Common myeloid progenitor, CD34-positive (primary cell): Measurements from ENCODE around the gene MAN1C1.
"Not testable (repeated sequence)": the region's sequence is repeated elsewhere in the genome, so short reads cannot be mapped to it uniquely, and the experiment has no call there.

Source experiments
- CTCF ChIA-PET: fragments of 350-600 bp; sonication (Branson Sonifier 250); formaldehyde crosslinking; loops from one replicate; lab custom pipeline; 2021; ENCODE audit warnings: antibody characterized with exemption; lab: Charles Lee
- POLR2A ChIA-PET: fragments of 350-600 bp; sonication (Branson Sonifier 250); formaldehyde crosslinking; loops from one replicate; lab custom pipeline; 2021; ENCODE audit warnings: antibody characterized with exemption; lab: Charles Lee
- DNase-seq, 3 donors: peaks; one replicate each; pipeline versions ENCODE4 v3.0.0 to v3.0.0-alpha.2; 2013
- H3K27ac ChIP-seq, 2 experiments: 1 replicate in 1 of 2; 2 replicates in 1 of 2; pipeline ENCODE4 v1.7.0; 2013; ENCODE audit warnings: inconsistent platforms in 2 of 2, low read length in 2 of 2, mild to moderate bottlenecking in 2 of 2, low read depth in 1 of 2, moderate library complexity in 1 of 2; ENCODE audit not compliant: severe bottlenecking in 2 of 2, insufficient read depth in 1 of 2, poor library complexity in 1 of 2
- H3K27me3 ChIP-seq, 5 experiments: replicated peaks in 2 of 5; 1 replicate in 3 of 5; 2 replicates in 2 of 5; pipeline versions ENCODE4 v1.6.1 to v1.7.0; 2013; ENCODE audit warnings: low read length in 4 of 5, mild to moderate bottlenecking in 2 of 5, moderate library complexity in 2 of 5, inconsistent platforms in 1 of 5; ENCODE audit not compliant: insufficient read depth in 5 of 5, control insufficient read depth in 4 of 5
- H3K36me3 ChIP-seq, 4 experiments: 1 replicate in 2 of 4; 2 replicates in 2 of 4; pipeline versions ENCODE4 v1.6.1 to v1.7.0; 2013; ENCODE audit warnings: low read length in 3 of 4, control low read depth in 1 of 4, mild to moderate bottlenecking in 1 of 4; ENCODE audit not compliant: control insufficient read depth in 4 of 4, insufficient read depth in 4 of 4
- H3K4me1 ChIP-seq, 4 experiments: 1 replicate in 3 of 4; 2 replicates in 1 of 4; pipeline versions ENCODE4 v1.6.1 to v1.7.1; 2013; ENCODE audit warnings: low read length in 3 of 4, mild to moderate bottlenecking in 3 of 4, control low read depth in 1 of 4, inconsistent platforms in 1 of 4, moderate library complexity in 1 of 4; ENCODE audit not compliant: control insufficient read depth in 4 of 4, insufficient read depth in 4 of 4; ENCODE audit errors: control extremely low read depth in 1 of 4
- H3K4me3 ChIP-seq, 7 experiments: 1 replicate in 4 of 7; 2 replicates in 3 of 7; pipeline versions ENCODE4 v1.5.1 to v1.7.0; 2013; ENCODE audit warnings: mild to moderate bottlenecking in 7 of 7, low read length in 6 of 7, moderate library complexity in 6 of 7, inconsistent platforms in 2 of 7, low read depth in 2 of 7, control low read depth in 1 of 7; ENCODE audit not compliant: insufficient read depth in 4 of 7, control insufficient read depth in 1 of 7; ENCODE audit errors: extremely low read depth in 1 of 7
- H3K9me3 ChIP-seq, 5 experiments: 1 replicate in 4 of 5; 2 replicates in 1 of 5; pipeline versions ENCODE4 v1.6.1 to v1.7.1; 2013; ENCODE audit warnings: low read length in 4 of 5, mild to moderate bottlenecking in 2 of 5, inconsistent platforms in 1 of 5, low read depth in 1 of 5, moderate library complexity in 1 of 5; ENCODE audit not compliant: control insufficient read depth in 4 of 5, insufficient read depth in 2 of 5; ENCODE audit errors: control extremely low read depth in 1 of 5
- WGBS: methylation state at CpG from one replicate; pipeline ENCODE4 v1.1.5; 2013; ENCODE audit not compliant: insufficient coverage; 5-methylcytosine and 5-hydroxymethylcytosine counted together

The MAN1C1 gene

DNA sequence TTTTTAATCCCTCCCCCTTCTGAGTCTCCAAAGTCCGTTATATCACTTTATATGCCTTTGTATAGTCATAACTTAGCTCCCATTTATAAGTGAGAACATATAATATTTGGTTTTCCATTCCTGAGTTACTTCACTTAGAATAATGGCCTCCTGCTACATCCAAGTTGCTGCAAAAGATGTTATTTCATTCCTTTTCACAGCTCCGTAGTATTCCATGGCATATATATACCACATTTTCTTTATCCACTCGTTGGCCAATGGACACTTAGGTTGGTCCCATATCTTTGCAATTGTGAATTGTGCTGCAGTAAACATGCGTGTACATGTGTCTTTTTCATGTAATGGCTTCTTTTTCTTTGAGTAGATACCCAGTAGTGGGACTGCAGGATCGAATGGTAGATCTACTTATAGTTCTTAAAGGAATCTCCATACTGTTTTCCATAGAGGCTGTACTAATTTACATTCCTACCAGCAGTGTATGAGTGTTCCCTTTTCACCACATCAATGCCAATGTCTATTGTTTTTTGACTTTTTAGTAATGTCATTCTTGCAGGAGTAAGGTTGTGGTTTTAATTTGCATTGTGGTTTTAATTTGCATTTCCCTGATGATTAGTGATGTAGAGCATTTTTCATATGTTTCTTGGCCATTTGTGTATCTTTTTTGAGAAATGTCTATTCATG, 12.3 kb downstream of the MAN1C1 start:
- H3K27ac ChIP-seq, result no peak overlapping the region
- no peaks in the 10 kb centered on the region for H3K36me3 ChIP-seq
- WGBS, result 100% methylated on average over 4 of the region's 5 CpGs
- H3K4me1 ChIP-seq, result peaks cover 0 to 12% (median 8%) of the 10 kb centered on the region in 4 experiments
- ChIA-PET POLR2A (no interaction called here), CTCF (interaction anchor here (0.9 to 2.5 kb wide), 4 partner anchors 10 to 63 kb away, joined by 3 to 6 read pairs (median 4); no protein-coding TSS in a partner anchor)
- no peaks in the 10 kb centered on the region for H3K27me3 ChIP-seq
- H3K9me3 ChIP-seq, result peaks cover 0 to 3% (median 0%) of the 10 kb centered on the region in 5 experiments
- peak in 1 of 3 donors; percentile 36 for DNase-seq
- H3K4me3 ChIP-seq, result no peak overlapping the region

DNA sequence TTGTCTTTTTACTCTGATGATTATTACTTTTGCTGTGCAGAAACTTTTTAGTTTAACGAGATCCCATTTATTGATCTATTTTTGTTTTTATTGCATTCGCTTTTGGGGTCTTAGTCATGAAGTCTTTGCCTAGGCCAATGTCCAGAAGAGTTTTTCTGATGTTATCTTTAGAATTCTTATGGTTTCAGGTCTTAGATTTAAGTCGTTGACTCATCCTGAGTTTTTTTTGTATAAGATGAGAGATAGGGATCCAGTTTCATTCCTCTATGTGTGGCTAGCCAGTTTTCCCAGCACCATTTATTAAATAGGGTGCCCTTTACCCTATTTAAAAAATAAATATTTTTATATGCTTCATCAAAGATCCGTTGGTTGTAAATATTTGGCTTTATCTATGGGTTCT, 13.2 kb downstream of the MAN1C1 start:
- Histone ChIP-seq H3K9me3 (peaks cover 0 to 4% (median 0%) of the 10 kb centered on the region in 5 experiments), H3K27ac (no peak overlapping the region), H3K4me1 (peaks cover 0 to 4% (median 0%) of the 10 kb centered on the region in 4 experiments), H3K4me3 (no peak overlapping the region), H3K36me3 (no peaks in the 10 kb centered on the region), H3K27me3 (no peaks in the 10 kb centered on the region)
- DNase-seq, result no peak
- ChIA-PET POLR2A (no interaction called here), CTCF (no interaction called here)
- no CpG with 5 or more reads among the region's 4 CpGs for WGBS

DNA sequence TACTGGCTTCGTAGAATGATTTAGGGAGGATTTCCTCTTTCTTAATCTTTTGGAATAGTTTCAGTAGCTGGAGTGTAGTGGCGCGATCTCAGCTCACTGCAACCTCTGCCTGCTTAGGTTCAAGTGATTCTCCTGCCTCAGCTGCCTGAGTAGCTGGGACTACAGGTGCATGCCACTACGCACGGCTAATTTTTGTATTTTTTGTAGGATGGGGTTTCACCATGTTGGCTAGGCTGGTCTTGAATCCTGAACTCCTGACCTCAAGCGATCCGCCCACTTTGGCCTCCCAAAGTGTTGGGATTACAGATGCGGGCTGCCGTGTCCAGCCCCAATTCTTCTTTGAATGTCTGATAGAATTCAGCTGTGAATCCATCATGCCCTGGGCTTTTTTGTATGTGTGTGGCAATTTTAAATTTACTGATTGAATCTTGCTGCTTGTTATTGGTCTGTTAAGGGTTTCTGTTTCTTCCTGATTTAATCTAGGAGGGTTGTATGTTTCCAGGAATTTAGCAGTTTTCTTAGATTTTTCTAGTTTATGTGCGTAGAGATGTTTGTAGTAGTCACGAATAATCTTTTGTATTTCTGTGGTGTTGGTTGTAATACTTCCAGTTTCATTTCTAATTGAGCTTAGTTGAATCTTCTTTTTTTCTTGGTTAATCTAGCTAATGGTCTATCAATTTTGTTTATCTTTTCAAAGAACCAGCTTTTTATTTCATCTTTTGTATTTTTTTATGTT, 15.3 kb downstream of the MAN1C1 start:
- no peaks in the 10 kb centered on the region for H3K36me3 ChIP-seq
- no peak overlapping the region for H3K27ac ChIP-seq
- 73% methylated on average over 9 of the region's 11 CpGs for WGBS
- CTCF ChIA-PET, result interaction anchor here (1.2 to 2.5 kb wide), 4 partner anchors 9 to 15 kb away, joined by 3 to 11 read pairs (median 3); partner anchors contain the start of gene MAN1C1
- no peak for DNase-seq
- H3K9me3 ChIP-seq, result peaks cover 0 to 7% (median 6%) of the 10 kb centered on the region in 5 experiments
- POLR2A ChIA-PET, result no interaction called here
- no peaks in the 10 kb centered on the region for H3K27me3 ChIP-seq
- peak overlapping the region in 2 of 7 experiments; percentile 19 to 42 for H3K4me3 ChIP-seq
- peaks cover 0 to 4% (median 0%) of the 10 kb centered on the region in 4 experiments for H3K4me1 ChIP-seq

DNA sequence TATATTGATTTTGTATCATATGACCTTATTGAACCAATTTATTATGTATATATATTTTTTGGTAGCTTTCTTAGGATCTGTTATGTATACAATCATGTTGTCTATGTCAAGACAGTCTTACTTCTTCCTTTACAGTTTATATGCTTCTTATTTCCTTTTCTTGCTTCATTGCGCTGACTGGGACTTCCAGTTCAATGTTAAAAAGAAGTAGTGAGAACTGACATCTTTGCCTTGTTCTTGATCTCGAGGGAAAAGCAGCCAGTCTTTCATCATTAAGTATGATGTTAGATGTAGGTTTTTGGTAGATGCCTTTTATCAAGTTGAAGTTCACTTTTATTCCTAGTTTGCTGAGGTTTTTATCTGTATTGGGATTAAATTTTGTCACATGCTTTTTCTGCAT, 17.5 kb downstream of the MAN1C1 start:
- H3K4me1 ChIP-seq, result peaks cover 0 to 4% (median 0%) of the 10 kb centered on the region in 4 experiments
- no CpG with 5 or more reads among the region's 2 CpGs for WGBS
- POLR2A ChIA-PET, result no interaction called here

DNA sequence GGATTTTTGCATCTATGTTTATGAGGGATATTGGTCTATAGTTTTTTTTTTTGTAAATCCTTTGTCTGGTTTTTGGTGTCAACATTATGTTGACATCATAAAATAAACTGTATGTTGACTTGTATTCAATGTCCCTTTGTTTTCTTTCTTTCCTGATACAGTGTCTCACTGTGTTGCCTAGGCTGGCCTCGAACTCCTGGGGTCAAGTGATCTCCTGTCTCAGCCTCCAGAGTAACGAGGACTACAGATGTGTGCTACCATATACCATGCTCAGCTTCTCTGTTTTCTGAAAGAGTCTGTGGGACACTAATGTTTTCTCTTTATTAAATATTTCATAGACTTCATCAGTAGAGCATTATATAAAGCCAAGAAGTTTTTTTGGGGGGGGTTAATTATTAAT, 18.3 kb downstream of the MAN1C1 start:
- H3K27ac ChIP-seq, result no peak overlapping the region
- H3K4me1 ChIP-seq, result peaks cover 0 to 4% (median 0%) of the 10 kb centered on the region in 4 experiments
- ChIA-PET POLR2A (no interaction called here), CTCF (no interaction called here)
- WGBS, result no CpG with 5 or more reads among the region's 2 CpGs
- no peak for DNase-seq
- peaks cover 0 to 4% (median 0%) of the 10 kb centered on the region in 5 experiments for H3K27me3 ChIP-seq
- H3K9me3 ChIP-seq, result peaks cover 4 to 26% (median 14%) of the 10 kb centered on the region in 5 experiments
- H3K36me3 ChIP-seq, result no peaks in the 10 kb centered on the region
- no peak overlapping the region for H3K4me3 ChIP-seq

More for the DNA sequence above, 17.5 kb downstream of the MAN1C1 start:
- DNase-seq, result no peak
- H3K27ac ChIP-seq, result no peak overlapping the region
- H3K9me3 ChIP-seq, result peaks cover 4 to 22% (median 11%) of the 10 kb centered on the region in 5 experiments
- H3K36me3 ChIP-seq, result no peaks in the 10 kb centered on the region
- no peaks in the 10 kb centered on the region for H3K27me3 ChIP-seq
- CTCF ChIA-PET, result no interaction called here
- H3K4me3 ChIP-seq, result no peak overlapping the region

DNA sequence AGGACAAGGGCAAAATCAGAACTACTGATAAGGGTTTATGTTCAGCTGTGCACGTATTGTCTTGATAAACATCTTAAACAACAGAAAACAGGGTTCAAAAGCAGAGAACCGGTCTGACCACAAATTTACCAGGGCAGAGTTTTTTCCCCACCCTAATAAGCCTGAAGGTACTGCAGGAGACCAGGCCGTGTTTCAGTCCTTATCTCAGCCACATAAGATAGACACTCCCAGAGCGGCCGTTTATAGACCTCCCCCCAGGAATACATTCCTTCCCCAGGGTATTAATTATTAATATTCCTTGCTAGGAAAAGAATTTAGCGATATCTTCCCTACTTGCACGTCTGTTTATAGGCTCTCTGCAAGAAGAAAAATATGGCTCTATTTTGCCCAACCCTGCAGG, 19.6 kb downstream of the MAN1C1 start:
- POLR2A ChIA-PET, H3K4me3 ChIP-seq, CTCF ChIA-PET, H3K27ac ChIP-seq, H3K36me3 ChIP-seq, H3K4me1 ChIP-seq: not testable (repeated sequence)
- WGBS, result 100% methylated on average over 3 of the region's 7 CpGs
- H3K27me3 ChIP-seq, result peaks cover 0 to 11% (median 0%) of the 10 kb centered on the region in 5 experiments
- peaks cover 4 to 26% (median 14%) of the 10 kb centered on the region in 5 experiments for H3K9me3 ChIP-seq
- peak in 2 of 3 donors; percentile 36 to 49 for DNase-seq
